Stimulated activated CD8-positive, alpha-beta memory T cell treated with anti-CD3 and anti-CD28 coated beads, Interleukin-4, amount 100 ng/mL, for 1 hour (primary cell): ENCODE measurements around the gene LMOD1.
A peak's percentile ranks its signal among the peaks of the same experiment; 100 is the strongest.
"Not testable (repeated sequence)": the region's sequence is repeated elsewhere in the genome, so short reads cannot be mapped to it uniquely, and the experiment has no call there.

Source experiments
- DNase-seq, 2 donors: peaks; one replicate each; pipeline ENCODE4 v3.0.0-alpha.2; 2020; ENCODE audit warnings: low read depth in 2 of 2, low spot score in 1 of 2

LMOD1 gene

DNA sequence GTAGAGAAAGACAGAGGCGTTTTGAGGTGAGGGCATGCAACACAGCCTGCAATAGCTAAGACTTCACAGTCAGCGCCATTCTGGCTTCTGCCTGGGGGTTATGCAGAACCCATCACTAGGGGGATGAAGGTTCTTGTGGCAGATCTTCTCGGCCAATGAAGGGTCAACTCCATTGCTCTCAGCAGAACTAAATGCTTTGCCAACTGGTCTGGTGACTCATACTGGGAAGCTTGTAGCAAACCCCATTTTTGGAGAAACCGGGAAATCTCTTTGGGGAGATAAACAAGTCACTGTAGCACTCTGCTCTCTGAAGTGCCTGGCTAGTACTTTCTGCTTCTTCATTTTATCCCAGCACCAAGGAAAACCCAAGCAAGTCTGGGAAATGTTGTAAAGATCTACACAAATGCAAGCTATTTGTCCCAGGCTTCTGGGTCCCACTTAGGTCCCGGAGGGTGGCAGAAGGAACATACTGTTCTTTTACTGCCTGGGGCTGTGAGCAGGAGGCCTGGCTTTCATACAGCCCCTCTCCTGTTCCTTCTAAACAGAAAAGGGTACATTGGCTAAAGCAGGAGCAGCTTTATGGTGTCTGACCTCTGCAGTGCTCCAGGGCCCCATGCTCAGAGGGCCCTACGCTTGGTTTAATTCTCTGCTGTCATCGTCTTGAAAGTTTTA is 28.9 kb downstream of the LMOD1 start:
- no peak for DNase-seq

DNA sequence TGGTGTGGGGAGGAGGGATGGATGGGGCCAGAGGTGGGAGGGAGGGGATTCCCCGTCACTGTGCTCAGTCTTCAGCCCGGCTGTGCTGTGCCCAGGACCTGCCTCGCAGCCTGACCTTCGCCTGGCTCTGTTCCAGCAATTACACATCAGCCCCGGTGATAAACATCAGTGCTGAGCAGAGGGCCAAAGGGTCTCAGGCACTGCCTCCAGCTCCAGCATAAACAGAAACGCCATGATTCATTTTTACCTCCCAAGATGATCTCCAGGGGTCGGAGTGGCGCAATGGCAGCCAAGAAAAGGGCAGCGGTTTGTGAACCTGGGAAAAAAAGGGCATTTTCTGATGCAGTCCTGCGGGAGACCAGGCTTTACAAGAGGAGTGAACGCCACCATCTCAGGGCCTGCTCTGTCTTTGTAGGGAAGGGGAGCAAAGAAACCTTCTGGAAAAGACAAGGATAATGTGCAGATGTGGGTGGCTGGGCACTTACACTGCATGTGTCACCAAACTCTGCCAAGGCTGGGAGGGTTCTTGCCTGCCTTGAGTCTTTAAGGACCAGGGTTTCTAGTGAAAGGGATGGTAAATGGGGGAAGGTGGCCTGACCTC is 29.6 kb downstream of the LMOD1 start:
- DNase-seq, result no peak

DNA sequence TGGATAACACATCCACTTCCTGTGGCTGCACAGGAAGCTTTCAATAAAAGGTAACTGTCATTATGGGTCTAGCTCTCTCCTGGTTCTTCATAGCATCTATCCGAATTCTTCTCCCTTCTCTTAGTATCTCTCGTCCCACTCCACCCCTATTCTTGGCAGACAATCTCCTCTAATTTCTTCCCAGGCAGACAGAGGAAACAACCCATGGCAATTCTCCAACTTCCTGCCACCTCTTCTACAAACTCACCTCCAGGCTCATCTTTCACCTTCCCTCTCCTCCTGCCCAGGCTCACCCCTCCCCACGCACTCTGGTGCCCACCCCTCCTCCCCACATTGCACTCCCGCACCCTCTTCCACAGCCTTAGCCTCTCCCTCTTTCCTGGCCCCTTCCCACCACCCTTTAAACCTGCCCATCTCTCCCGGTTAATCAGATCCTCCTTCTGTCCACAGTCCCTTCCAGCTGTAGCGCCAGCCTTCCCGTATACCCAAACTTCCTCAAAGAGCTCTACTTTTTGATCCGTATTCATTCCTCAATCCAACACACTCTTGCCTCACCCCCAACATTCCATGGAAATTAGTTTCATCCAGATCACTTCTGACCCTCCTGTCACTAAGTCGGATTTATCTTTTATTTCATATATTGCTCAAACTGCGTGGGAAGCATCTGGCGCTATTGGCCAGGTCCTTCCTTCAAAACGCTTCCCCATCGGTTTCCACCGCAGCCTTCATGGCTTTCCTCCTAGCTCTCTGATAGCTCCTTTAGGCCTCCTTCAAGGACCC is 31.7 kb downstream of the LMOD1 start:
- no peak for DNase-seq

DNA sequence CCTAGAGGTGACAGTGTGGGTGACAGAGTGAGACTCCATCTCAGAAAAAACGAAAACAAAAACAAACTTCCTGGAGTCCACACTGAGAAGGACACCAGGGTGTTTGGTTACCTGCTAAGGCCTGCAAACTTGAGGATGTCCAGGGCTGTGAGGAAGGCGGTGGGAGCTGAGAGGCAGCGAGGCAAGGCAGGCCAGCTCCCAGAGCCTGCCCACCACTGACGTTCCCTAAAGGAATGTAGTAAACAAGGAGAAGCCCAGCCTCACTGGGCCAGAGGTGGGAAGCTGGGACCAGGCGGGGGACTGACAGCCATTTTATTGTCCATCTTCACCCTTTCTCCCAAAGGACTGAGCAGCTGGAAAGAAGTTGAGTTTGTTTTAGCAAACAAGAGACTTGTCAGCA is 33.5 kb downstream of the LMOD1 start:
- no peak for DNase-seq

DNA sequence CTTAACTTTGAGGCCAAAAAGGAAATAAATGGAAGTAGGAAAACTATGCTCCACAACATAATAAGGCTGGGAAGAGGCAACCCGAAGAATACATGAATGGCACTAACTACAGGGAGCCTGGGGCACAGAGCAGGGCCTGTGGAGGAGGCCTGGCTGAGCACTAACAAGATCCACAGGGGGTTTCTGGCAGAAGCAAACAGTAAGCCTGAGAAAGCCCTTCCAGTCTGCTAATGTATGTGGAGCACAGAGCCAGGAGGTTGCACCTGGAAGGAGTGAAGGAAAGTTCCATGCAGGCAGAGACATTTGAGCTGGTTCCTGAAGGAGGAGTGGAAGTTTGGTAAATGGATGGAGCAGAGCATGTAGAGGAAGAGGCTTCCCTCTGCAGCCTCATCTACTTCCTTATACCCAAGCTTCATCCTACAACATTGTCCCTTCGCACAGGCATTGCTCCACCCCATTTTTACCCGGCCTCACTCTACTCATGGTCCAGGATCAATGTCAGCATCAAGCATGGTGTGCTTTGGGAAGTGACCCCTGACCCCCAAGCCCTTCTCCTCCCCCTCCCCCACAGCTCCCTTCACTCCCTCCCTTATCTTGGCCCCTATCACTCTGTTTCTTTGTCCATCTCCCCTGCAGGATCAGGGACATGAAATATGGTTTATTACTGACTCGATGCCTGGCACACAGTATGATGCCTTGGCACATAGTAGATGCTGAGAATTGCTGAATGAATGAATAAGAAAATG is 34.3 kb downstream of the LMOD1 start:
- no peak for DNase-seq

DNA sequence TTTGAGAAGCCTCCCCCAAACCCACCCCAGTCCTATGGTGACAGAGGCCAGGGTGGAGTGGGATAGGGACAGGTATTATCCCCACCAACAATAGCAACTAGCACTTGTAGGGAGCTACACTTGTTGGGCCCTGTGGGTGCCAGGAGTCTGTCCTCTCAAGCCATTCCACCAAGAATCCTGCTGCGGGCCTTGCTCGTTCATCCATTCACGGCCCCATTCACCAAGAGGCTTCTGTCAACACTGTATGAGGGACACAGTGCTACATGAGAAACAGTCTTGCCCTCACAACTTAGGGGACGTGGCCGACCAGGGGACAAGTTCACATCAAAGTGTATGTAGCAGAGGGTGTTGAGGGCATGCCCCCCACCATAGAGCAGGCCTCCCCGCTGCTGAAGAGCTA is 38.7 kb downstream of the LMOD1 start:
- no peak for DNase-seq

DNA sequence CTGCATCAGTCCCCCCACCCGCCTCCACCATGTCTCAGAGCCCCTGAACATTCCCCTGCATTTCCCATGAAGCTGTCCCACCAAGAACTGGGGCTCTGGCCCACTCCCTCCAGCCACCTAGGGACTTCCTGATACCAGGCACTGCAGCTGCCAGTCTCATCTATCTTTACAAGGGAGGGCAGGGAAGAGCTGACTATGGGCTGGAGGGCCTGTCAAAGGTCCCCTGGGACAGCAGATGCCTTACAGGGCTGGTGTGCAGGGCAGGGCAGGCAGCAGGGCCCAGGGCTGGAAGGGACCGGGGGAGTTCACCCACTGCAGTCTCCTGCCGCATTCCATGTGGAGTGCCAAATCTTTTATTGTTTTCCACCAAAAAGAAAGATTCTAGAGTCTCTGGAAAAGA is 40.0 kb downstream of the LMOD1 start:
- DNase-seq, result no peak

DNA sequence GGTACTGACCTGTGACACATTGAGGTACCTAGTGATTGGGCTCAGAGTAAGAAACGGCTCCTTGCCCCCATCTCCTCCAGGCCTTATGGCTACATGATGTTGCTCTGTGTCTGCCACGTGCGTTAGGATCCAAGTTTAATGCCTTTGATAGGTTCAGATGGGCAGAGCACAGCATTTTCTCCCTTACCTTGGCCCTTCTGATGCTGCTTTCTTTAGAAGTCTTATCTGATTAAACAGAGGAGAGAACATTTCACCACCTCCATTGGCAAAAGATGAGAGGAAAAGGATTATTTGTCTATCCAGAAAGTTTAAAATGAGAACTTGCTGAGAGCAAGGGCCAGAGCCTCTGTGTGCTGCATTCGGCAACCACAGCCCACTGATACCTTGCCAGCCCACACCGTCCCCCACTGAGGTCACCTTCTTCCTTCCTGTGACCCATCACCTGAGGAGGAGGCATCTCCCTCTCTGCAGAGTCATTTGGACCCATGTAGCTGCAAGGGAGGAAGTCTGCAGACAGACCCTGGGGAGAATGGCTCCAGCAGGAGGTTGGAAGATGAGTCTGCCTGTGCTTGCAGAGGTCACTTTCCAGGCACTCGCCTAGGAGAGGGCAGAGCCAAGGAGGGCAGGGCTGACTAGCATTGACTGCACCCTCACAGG is 41.0 kb downstream of the LMOD1 start:
- DNase-seq, result no peak

DNA sequence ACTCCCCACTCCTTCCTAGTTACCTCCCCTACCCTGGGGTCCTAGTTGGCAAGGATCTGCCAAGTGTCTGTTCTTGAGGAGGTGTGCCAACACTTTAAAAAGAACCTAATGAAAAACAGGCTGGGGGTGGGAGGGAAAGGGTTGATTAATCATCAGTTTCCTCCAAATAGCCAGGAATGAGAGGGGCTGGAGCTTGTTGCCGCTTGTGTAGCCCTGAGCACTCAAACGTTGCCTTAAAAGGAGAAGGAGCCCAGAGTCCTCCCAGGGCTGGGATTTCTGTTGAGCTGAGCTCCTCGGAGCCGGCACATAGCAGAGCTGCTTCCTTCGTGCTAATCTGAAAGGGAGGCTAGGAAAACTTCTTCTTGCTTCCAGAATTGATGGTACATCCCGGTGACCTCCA is 41.8 kb downstream of the LMOD1 start:
- no peak for DNase-seq

DNA sequence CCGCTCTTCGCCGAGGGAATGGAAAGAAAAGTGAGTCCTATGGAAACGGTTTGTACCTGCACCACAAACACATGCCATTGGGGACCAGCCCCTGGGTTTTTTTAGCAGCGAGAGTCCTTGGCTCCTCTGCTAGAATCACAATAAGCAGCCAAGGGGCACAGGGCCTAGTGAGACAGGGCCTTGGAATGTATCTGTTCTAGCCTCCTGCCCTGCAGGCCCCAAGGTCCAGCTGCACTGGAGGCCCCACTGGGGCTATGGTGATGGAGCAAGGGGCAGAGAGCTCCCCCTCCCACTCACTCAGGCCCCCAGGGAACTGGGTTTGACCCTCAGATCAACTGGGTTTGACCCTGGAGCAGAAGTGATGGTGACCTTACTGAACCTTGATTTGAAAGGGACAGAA is 43.2 kb downstream of the LMOD1 start:
- DNase-seq, result no peak

DNA sequence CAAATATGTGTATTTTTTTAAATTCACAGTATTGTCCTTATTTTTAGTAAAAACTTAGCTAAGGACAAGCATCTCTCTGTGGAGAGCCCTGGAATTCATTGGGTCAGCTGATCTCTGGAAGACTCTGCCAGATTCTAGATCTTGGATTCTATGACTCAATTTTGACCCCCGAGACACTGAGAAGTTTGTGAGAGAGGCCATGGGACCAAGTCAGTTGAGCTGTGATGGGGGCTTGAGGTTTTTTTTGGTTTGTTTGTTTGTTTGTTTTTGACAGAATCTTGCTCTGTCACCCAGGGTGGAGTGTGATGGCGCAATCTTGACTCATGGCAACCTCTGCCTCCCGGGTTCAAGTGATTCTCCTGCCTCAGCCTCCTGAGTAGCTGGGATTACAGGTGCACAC is 44.1 kb downstream of the LMOD1 start:
- no peak for DNase-seq

DNA sequence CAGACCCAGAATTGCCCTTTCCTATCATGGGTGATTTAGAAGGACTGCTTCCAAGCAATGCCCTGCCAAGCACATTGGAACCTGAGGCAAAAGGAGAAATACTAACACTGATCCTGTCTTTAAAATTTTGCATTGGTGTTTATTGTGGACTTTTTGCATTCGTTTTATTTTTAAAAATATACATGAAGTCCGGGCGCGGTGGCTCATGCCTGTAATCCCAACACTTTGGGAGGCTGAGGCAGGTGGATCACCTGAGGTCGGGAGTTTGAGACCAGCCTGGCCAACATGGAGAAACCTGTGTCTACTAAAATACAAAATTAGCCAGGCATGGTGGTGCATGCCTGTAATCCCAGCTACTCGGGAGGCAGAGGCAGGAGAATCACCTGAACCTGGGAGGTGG is 45.3 kb downstream of the LMOD1 start:
- DNase-seq, result not testable (repeated sequence)

DNA sequence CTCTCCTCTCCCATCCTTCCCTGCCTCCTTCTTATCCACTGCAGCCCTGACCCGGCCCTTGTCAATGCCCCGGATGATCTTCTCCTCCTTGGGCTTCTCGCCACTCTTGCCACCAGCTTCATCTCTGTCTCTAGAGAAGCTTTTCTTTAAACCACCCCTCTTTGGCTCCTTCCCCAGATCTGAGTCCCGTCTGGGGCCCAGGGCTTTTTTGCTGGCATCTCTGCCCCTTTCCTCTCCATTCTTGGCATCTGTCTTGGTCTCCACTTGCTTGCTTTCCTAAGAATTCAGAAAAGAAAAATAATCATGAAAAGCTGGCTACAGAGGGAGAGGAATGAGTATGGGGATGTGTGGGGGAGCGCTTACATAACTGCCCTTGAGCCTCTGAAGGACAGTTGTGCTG is 45.9 kb downstream of the LMOD1 start:
- DNase-seq, result no peak

DNA sequence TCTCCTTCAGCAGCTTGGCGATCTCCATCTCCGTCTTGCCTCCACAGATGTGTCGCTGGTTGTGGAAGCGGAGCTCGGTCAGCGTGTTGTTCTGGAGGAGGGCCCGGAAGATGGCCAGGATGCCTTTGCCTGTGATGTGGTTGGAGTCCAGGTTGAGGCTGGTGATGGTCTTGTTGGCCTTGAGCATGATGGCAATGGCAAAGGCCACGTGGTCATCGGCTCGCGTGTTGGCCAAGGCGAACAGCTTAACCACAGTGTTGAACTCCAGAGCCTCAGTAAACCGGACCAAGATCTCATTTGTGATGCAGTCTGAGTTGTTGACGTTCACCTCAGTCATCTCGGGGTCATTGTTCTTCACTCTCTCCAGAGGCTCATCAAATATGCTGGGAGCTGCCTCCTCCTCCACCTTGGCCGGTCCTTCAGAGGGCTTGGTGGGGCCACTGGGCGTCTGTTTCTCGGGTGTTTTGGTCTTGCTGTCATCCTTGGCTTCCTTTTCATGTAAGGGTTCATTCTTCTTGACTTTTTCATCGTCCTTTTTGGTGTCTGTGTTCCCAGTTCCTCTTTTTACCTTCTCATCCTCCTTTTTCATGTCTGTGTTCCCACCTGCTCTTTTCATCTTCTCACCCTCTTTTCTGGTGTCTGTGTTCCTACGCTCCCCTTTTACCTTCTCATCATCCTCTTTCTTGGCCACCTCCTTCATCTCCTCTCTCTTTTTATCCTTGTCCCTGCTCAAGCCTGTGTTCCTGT is 46.5 kb downstream of the LMOD1 start:
- DNase-seq, result no peak

DNA sequence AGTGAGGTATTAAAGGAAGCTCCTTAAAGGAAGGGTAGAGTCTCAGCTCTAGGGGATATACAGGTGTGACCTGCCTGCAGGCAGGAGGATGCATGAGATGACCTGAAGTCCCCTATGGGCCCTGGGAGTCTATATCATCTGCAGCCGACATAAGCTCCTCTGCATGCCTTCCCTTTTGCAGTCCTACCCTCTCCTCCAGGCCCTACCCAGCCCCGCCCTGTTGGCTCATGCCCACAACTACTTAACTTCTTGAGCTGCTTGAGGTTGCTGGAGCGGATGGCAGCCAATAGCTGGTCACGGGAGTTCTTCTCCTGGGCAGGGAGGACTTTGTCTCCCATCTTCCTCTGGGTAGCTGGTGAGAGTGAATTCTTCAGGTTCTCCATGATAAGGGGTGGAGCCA is 47.4 kb downstream of the LMOD1 start:
- DNase-seq, result no peak

DNA sequence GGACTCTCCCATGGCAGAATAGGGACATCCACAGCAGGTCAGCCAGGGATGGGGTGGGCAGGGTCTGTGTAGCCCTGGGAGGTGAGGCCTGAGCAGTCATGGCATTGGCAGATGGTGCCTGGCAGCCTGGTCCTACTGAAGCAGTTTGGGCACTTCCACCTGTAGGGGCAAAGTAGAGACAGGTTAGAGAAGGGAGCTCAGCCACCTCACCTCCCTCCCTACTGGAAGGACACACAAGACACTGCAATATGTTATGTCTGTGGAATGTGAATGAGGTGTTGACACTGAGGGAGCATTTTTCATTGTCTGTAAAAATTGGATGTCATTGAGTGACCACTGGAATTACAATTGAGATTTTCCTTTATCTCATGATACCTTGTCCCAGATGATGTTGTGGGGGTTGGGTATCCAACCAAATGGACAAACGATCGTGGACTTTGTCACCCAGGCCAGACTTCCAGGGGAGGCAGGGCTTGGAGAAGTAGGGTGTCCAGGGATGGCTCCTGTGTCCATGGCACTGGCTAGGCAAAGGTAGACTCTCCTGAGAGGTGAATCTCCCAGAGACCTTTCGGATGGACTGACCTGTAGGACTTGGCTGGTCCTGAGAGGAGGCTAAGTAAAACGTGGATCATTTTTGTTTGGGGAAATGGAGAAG is 48.0 kb downstream of the LMOD1 start:
- DNase-seq, result no peak

DNA sequence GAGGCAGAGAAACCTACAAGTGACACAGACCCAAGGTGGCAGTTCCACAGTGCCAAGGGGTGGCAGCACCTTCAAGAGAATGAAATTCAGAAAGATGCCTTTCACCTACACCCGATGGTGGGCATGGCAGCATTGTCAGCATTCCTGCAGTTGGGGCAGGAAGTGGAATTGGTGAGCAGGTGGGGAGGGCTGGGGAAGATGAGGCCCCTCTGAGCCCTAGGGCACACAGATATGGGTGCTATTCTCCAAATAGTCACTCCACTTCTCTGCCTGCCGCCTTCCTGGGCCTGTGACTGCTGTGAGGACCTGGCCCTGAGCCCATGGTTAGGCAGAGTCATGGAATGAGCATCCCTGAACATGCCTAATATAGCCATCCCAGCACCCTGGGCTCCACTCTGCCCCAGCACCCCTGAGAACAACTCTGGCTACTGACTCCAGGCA is 49.4 kb downstream of the LMOD1 start:
- DNase-seq, result no peak

DNA sequence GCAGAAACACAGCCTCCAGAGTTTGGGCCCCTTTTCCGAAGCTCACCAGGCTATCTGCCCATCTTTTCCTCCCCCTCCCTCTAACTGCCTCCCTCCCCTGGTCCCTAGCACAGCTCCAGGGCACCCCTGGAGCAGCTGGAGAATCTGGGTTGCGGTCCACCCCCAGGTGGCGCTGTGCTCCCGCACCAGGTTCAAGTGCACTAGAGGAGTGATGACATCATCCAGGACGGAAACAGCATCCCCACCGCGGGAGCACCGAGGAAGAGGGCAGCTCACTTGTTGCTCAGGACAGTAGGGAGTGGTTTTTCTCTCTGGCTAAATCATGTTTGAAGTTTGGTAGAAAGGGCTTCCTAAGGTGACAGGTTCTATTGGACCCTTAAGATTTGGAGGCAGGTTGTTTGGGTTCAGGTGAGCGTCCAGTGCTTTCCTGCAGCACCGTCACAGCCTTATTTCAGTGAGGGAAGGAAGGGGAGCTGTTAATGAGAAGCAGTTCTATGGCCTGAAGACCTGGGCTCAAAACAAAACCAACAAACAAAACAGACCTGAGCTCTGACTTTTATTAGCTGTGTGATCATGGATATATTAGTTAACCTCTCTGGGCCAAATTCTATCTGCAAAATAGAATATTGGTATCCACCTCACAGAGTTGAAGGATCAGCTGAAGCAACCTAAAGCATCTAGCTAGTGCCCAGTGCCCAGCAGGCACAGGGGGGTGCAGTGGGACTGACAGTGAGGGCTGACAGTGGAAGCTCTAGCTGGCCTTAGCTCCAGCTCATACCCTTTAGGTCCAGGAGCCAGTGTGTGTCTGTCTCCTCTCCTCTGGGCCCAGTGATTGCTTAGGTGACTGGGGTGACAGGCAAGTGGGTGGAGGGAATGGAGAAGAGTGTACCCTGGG is 50.2 kb downstream of the LMOD1 start:
- peak; percentile 58 to 59 for DNase-seq

DNA sequence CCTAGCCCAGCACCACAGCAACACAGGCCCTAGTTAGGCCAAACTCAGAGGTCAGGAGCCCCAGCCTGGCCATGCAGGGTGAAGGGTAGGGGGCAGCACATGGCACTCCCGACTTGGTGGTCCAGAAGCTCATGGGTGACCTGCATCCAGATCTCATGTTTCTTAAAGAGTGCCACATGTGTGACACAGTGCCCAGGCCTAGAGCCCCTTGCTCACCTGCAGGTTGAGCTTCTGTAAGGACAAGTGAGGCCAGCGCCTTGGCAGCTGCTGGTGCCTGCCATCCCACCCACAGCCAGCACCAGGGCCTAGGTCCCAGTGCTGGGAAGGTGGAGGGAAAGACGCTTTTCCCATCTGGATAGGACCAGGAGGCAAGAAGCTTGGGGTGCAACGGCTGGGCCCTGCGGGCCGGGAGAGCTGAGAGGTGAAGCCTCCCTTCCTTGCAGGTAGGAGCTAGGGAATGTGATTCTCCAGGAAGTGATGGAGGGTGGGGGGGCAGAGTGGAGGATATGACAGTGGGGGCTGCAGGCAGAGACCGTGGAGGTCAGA is 51.2 kb downstream of the LMOD1 start:
- no peak for DNase-seq
